WTC11 (cell line): Measurements from ENCODE around the gene SLIT1. TPM values are rescaled to one million over a fixed set of nuclear protein-coding genes. Genes with fewer than 3 reads are reported as not detected.

Experiments used
- ATAC-seq: fragments of 200-7000 bp; cut with Tn5 transposase; 2 replicates; pipeline ENCODE4 v1.10.0; 2021; ENCODE audit warnings: mild to moderate bottlenecking, moderate library complexity
- CTCF ChIA-PET: fragments of 300-600 bp; sonication (Branson Sonifier 250); formaldehyde crosslinking; loops from one replicate; lab custom pipeline; 2021; ENCODE audit warnings: antibody characterized with exemption; lab: Charles Lee
- POLR2A ChIA-PET: fragments of 350-600 bp; sonication (Branson Sonifier 250); formaldehyde crosslinking; loops from one replicate; lab custom pipeline; 2021; ENCODE audit warnings: antibody characterized with exemption; lab: Charles Lee
- DNase-seq: peaks from one replicate; pipeline ENCODE4 v3.0.0; 2021; ENCODE audit warnings: low spot score
- H3K27ac Mint-ChIP-seq: 2 replicates; pipeline ENCODE4 v1.8.0; 2021; ENCODE audit warnings: mixed read lengths
- H3K27me3 Mint-ChIP-seq: 2 replicates; pipeline ENCODE4 v1.8.0; 2021; ENCODE audit warnings: low read depth, mild to moderate bottlenecking, moderate library complexity, mixed read lengths
- H3K36me3 Mint-ChIP-seq: 2 replicates; pipeline ENCODE4 v1.8.0; 2021; ENCODE audit warnings: mixed read lengths
- H3K4me1 Mint-ChIP-seq: 2 replicates; pipeline ENCODE4 v1.8.0; 2022; ENCODE audit warnings: mixed read lengths
- H3K4me3 Mint-ChIP-seq: 2 replicates; pipeline ENCODE4 v1.8.0; 2021; ENCODE audit warnings: mild to moderate bottlenecking, moderate library complexity, mixed read lengths
- H3K9me3 Mint-ChIP-seq: 2 replicates; pipeline ENCODE4 v1.8.0; 2021; ENCODE audit warnings: mixed read lengths
- ATF6 ChIP-seq: sonication (generic); formaldehyde crosslinking; IDR thresholded peaks from 2 replicates; pipeline ENCODE4 v1.8.1; 2023; ENCODE audit warnings: mild to moderate bottlenecking, missing genetic modification reagents
- EMX1 ChIP-seq: fragments of 250-450 bp; sonication (Bioruptor Pico); IDR thresholded peaks from 2 replicates; pipeline ENCODE4 v1.8.0; 2021; ENCODE audit warnings: mild to moderate bottlenecking
- FOXK1 ChIP-seq: sonication (generic); formaldehyde crosslinking; IDR thresholded peaks from 2 replicates; pipeline ENCODE4 v1.8.0; 2022; ENCODE audit warnings: mild to moderate bottlenecking, moderate library complexity, missing genetic modification reagents
- GABPB1 ChIP-seq: sonication (generic); formaldehyde crosslinking; IDR thresholded peaks from 2 replicates; pipeline ENCODE4 v1.8.1; 2023; ENCODE audit warnings: mild to moderate bottlenecking, missing genetic modification reagents
- IRF2 ChIP-seq: sonication (generic); formaldehyde crosslinking; IDR thresholded peaks from 2 replicates; pipeline ENCODE4 v1.8.0; 2022; ENCODE audit warnings: low read depth, missing genetic modification reagents, borderline replicate concordance
- JAZF1 ChIP-seq: fragments of 250-450 bp; sonication (Bioruptor Pico); IDR thresholded peaks from 2 replicates; pipeline ENCODE4 v1.9.0; 2021; ENCODE audit warnings: moderate library complexity, mild to moderate bottlenecking, inconsistent platforms
- JUN ChIP-seq: sonication (generic); formaldehyde crosslinking; IDR thresholded peaks from 2 replicates; pipeline ENCODE4 v1.8.0; 2023; ENCODE audit warnings: mild to moderate bottlenecking, missing genetic modification reagents
- MXD4 ChIP-seq: fragments of 250-450 bp; sonication (Bioruptor Pico); IDR thresholded peaks from 2 replicates; pipeline ENCODE4 v1.8.0; 2021; ENCODE audit warnings: mild to moderate bottlenecking, moderate library complexity, borderline replicate concordance
- NR1H2 ChIP-seq: sonication (generic); formaldehyde crosslinking; IDR thresholded peaks from 2 replicates; pipeline ENCODE4 v1.9.0; 2021; ENCODE audit warnings: mild to moderate bottlenecking, moderate library complexity, missing genetic modification reagents
- OVOL2 ChIP-seq: fragments of 250-450 bp; sonication (Bioruptor Pico); IDR thresholded peaks from 2 replicates; pipeline ENCODE4 v1.9.0; 2021; ENCODE audit warnings: mild to moderate bottlenecking, borderline replicate concordance
- PRRX2 ChIP-seq: fragments of 250-450 bp; sonication (Bioruptor Pico); IDR thresholded peaks from 2 replicates; pipeline ENCODE4 v1.8.0; 2021; ENCODE audit warnings: mild to moderate bottlenecking
- RELA ChIP-seq: sonication (generic); formaldehyde crosslinking; IDR thresholded peaks from 2 replicates; pipeline ENCODE4 v1.8.1; 2022; ENCODE audit warnings: missing genetic modification reagents, mild to moderate bottlenecking, borderline replicate concordance
- RORB ChIP-seq: fragments of 250-450 bp; sonication (Bioruptor Pico); IDR thresholded peaks from 2 replicates; pipeline ENCODE4 v1.9.0; 2021; ENCODE audit warnings: mild to moderate bottlenecking
- SMAD3 ChIP-seq: sonication (generic); formaldehyde crosslinking; IDR thresholded peaks from 2 replicates; pipeline ENCODE4 v1.8.0; 2022; ENCODE audit warnings: missing genetic modification reagents, mild to moderate bottlenecking, borderline replicate concordance
- TCF7 ChIP-seq: sonication (generic); formaldehyde crosslinking; IDR thresholded peaks from 2 replicates; pipeline ENCODE4 v1.8.0; 2022; ENCODE audit warnings: mild to moderate bottlenecking, low read depth, missing genetic modification reagents, moderate library complexity
- ZNF138 ChIP-seq: sonication (generic); formaldehyde crosslinking; conservative IDR thresholded peaks from 2 replicates; pipeline ENCODE4 v1.8.1; 2022; ENCODE audit warnings: mild to moderate bottlenecking, moderate library complexity, missing genetic modification reagents
- ZNF263 ChIP-seq: sonication (generic); formaldehyde crosslinking; IDR thresholded peaks from 2 replicates; pipeline ENCODE4 v1.8.1; 2022; ENCODE audit warnings: low read depth, mild to moderate bottlenecking, moderate library complexity, missing genetic modification reagents
- ZNF317 ChIP-seq: sonication (generic); formaldehyde crosslinking; IDR thresholded peaks from 2 replicates; pipeline ENCODE4 v1.8.1; 2023; ENCODE audit warnings: low read depth, mild to moderate bottlenecking, moderate library complexity, missing genetic modification reagents, borderline replicate concordance
- ZNF416 ChIP-seq: fragments of 250-450 bp; sonication (Bioruptor Pico); IDR thresholded peaks from 2 replicates; pipeline ENCODE4 v1.9.0; 2021; ENCODE audit warnings: mild to moderate bottlenecking, inconsistent platforms
- ZNF423 ChIP-seq: fragments of 250-450 bp; sonication (Bioruptor Pico); IDR thresholded peaks from 2 replicates; pipeline ENCODE4 v2.1.2; 2022; ENCODE audit warnings: mild to moderate bottlenecking, moderate library complexity
- ZNF512 ChIP-seq: sonication (generic); formaldehyde crosslinking; IDR thresholded peaks from 2 replicates; pipeline ENCODE4 v1.8.1; 2022; ENCODE audit warnings: missing genetic modification reagents, borderline replicate concordance
- total RNA-seq: library from RNA; stranded (reverse); gene quantifications from 3 replicates; pipeline ENCODE4 v1.2.3, GENCODE V29; 2021
- TF ChIP-seq, protein P1 (sequence below): sonication (generic); formaldehyde crosslinking; IDR thresholded peaks from 2 replicates; pipeline ENCODE4 v1.8.0; 2022; ENCODE audit warnings: mild to moderate bottlenecking, missing genetic modification reagents
- TF ChIP-seq, protein P2 (sequence below): sonication (generic); formaldehyde crosslinking; IDR thresholded peaks from 2 replicates; pipeline ENCODE4 v1.8.1; 2022; ENCODE audit warnings: low read depth, missing genetic modification reagents, borderline replicate concordance

Gene SLIT1
- total RNA-seq, 1 experiment from 2014 or later, result 1.6 TPM

DNA sequence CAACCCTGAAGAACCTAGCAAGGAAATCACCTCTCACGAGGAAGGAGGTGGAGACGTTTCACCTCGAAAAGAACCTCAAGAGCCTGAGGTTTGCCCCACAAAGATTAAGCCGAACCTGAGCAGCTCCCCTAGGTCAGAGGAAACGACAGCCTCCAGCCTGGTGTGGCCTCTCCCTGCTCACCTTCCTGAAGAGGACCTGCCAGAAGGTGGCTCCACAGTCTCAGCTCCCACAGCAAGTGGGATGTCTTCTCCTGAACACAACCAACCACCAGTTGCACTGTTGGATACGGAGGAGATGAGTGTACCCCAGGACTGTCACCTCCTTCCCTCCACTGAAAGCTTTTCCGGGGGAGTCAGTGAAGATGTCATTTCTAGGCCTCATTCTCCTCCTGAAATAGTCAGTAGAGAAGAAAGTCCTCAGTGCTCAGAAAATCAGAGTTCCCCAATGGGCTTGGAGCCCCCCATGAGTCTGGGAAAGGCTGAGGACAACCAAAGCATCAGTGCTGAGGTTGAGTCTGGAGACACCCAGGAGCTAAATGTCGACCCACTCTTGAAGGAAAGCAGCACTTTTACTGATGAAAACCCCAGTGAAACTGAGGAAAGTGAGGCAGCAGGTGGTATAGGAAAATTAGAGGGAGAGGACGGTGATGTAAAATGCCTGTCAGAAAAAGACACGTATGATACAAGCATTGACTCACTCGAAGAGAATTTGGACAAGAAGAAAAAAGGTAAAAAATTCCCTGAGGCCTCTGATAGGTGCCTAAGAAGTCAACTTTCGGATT lies 203.4 kb downstream of the SLIT1 start:
- TF ChIP-seq OVOL2 (CRISPR knock-in tag), result no peak
- no peak for TF ChIP-seq SMAD3 (CRISPR knock-in tag)
- no peak for TF ChIP-seq FOXK1 (CRISPR knock-in tag)
- no peak for TF ChIP-seq GABPB1 (CRISPR knock-in tag)
- TF ChIP-seq TCF7, result no peak
- TF ChIP-seq ATF6 (CRISPR knock-in tag), result no peak
- TF ChIP-seq JUN, result no peak
- no peak for TF ChIP-seq ZNF423 (CRISPR knock-in tag)
- TF ChIP-seq, protein P1, sequence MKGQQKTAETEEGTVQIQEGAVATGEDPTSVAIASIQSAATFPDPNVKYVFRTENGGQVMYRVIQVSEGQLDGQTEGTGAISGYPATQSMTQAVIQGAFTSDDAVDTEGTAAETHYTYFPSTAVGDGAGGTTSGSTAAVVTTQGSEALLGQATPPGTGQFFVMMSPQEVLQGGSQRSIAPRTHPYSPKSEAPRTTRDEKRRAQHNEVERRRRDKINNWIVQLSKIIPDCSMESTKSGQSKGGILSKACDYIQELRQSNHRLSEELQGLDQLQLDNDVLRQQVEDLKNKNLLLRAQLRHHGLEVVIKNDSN, result no peak
- TF ChIP-seq, protein P2, sequence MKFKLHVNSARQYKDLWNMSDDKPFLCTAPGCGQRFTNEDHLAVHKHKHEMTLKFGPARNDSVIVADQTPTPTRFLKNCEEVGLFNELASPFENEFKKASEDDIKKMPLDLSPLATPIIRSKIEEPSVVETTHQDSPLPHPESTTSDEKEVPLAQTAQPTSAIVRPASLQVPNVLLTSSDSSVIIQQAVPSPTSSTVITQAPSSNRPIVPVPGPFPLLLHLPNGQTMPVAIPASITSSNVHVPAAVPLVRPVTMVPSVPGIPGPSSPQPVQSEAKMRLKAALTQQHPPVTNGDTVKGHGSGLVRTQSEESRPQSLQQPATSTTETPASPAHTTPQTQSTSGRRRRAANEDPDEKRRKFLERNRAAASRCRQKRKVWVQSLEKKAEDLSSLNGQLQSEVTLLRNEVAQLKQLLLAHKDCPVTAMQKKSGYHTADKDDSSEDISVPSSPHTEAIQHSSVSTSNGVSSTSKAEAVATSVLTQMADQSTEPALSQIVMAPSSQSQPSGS, result no peak
- TF ChIP-seq JAZF1, result no peak
- no peak for TF ChIP-seq RORB (CRISPR knock-in tag)
- TF ChIP-seq ZNF138, result no peak
- TF ChIP-seq ZNF317 (CRISPR knock-in tag), result no peak
- TF ChIP-seq IRF2 (CRISPR knock-in tag), result no peak
- no peak for TF ChIP-seq NR1H2
- TF ChIP-seq MXD4 (CRISPR knock-in tag), result no peak
- H3K9me3 Mint-ChIP-seq, result no peaks in the 10 kb centered on the region
- peaks cover 24% of the 10 kb centered on the region for H3K4me1 Mint-ChIP-seq
- ATAC-seq, result no peak
- H3K27ac Mint-ChIP-seq, result no peak overlapping the region
- H3K36me3 Mint-ChIP-seq, result peaks cover 20% of the 10 kb centered on the region
- CTCF ChIA-PET, result no interaction called here
- POLR2A ChIA-PET, result no interaction called here
- no peak for DNase-seq
- H3K27me3 Mint-ChIP-seq, result no peaks in the 10 kb centered on the region
- H3K4me3 Mint-ChIP-seq, result no peak overlapping the region

GRCh38 chr10:96978621-96979154 lies 207.1 kb downstream of the SLIT1 start:
- no peak for ATAC-seq

GRCh38 chr10:96975136-96975535 lies 210.6 kb downstream of the SLIT1 start:
- TF ChIP-seq MXD4 (CRISPR knock-in tag) (no peak), ZNF512 (CRISPR knock-in tag) (no peak), ZNF263 (CRISPR knock-in tag) (no peak), ZNF138 (no peak), PRRX2 (CRISPR knock-in tag) (no peak), ZNF416 (CRISPR knock-in tag) (no peak)
- peaks cover 6% of the 10 kb centered on the region; the same call in 1 of the 2 replicates for H3K4me1 Mint-ChIP-seq
- no peak for DNase-seq
- POLR2A ChIA-PET, result no interaction called here
- H3K27ac Mint-ChIP-seq, result no peak overlapping the region
- ATAC-seq, result no peak
- no peaks in the 10 kb centered on the region for H3K36me3 Mint-ChIP-seq
- no peak overlapping the region for H3K4me3 Mint-ChIP-seq
- no peaks in the 10 kb centered on the region for H3K27me3 Mint-ChIP-seq
- H3K9me3 Mint-ChIP-seq, result no peaks in the 10 kb centered on the region
- CTCF ChIA-PET, result interaction anchor here (0.9 to 1.5 kb wide), 2 partner anchors 25 to 50 kb away, joined by 3 read pairs; no protein-coding TSS in a partner anchor

More at GRCh38 chr10:96978621-96979154, 207.1 kb downstream of the SLIT1 start:
- H3K27ac Mint-ChIP-seq, result no peak overlapping the region
- DNase-seq, result no peak
- no peak for TF ChIP-seq EMX1 (CRISPR knock-in tag)
- no peak for TF ChIP-seq RELA (CRISPR knock-in tag)
- no peaks in the 10 kb centered on the region for H3K27me3 Mint-ChIP-seq
- H3K4me3 Mint-ChIP-seq, result no peak overlapping the region
- CTCF ChIA-PET, result interaction anchor here (0.8 to 1.9 kb wide), 2 partner anchors 47 to 94 kb away, joined by 3 to 11 read pairs; no protein-coding TSS in a partner anchor
- POLR2A ChIA-PET, result no interaction called here
- no peaks in the 10 kb centered on the region for H3K9me3 Mint-ChIP-seq
- H3K36me3 Mint-ChIP-seq, result peaks cover 20% of the 10 kb centered on the region
- H3K4me1 Mint-ChIP-seq, result peaks cover 2% of the 10 kb centered on the region; the same call in 1 of the 2 replicates
